Left renal cortex interstitium (tissue), 4 donors: ENCODE data around the gene GAS2. TPM values are rescaled to one million over a fixed set of nuclear protein-coding genes. Genes with fewer than 3 reads are reported as not detected.
A peak's percentile ranks its signal among the peaks of the same experiment; 100 is the strongest.

ENCODE experiments used
- DNase-seq, 4 donors: peaks; one replicate each; pipeline ENCODE4 v3.0.0-alpha.2; 2013; ENCODE audit warnings: low read depth in 4 of 4, low spot score in 2 of 4, missing footprints in 1 of 4
- polyA plus RNA-seq, 4 donors: library from polyadenylated mRNA; unstranded; fragments of 120-200 nt; gene quantifications; one replicate each; pipeline ENCODE4 v1.2.1, GENCODE V29; 2013; ENCODE audit not compliant: insufficient read length in 4 of 4

The GAS2 gene
- polyA plus RNA-seq, 4 donors, result 9.6 to 13.0 (median 11.1) TPM

- no peak for DNase-seq
Observed at GRCh38 chr11:22780952-22781593, 114.7 kb downstream of the GAS2 start.

GRCh38 chr11:22785251-22785650, 118.8 kb downstream of the GAS2 start:
- no peak for DNase-seq

- DNase-seq, result no peak
Observed at GRCh38 chr11:22786475-22786874, 120.1 kb downstream of the GAS2 start.

GRCh38 chr11:22787055-22787454, 120.6 kb downstream of the GAS2 start:
- DNase-seq, result no peak

- DNase-seq, result peak in 2 of 4 donors; percentile 11 to 36
Observed at GRCh38 chr11:22787551-22788162, 121.2 kb downstream of the GAS2 start.

- DNase-seq, result no peak
Observed at GRCh38 chr11:22792497-22792896, 126.1 kb downstream of the GAS2 start.

- DNase-seq, result no peak
Observed at GRCh38 chr11:22795914-22796313, 129.5 kb downstream of the GAS2 start.

GRCh38 chr11:22797047-22797446, 130.6 kb downstream of the GAS2 start:
- DNase-seq, result no peak

GRCh38 chr11:22798901-22799300, 132.5 kb downstream of the GAS2 start:
- no peak for DNase-seq

GRCh38 chr11:22800482-22800881, 134.1 kb downstream of the GAS2 start:
- no peak for DNase-seq

- no peak for DNase-seq
Observed at GRCh38 chr11:22802861-22803260, 136.4 kb downstream of the GAS2 start.

- DNase-seq, result no peak
Observed at GRCh38 chr11:22807391-22807790, 141.0 kb downstream of the GAS2 start.

- no peak for DNase-seq
Observed at GRCh38 chr11:22807855-22808570, 141.6 kb downstream of the GAS2 start.

- no peak for DNase-seq
Observed at GRCh38 chr11:22808571-22809197, 142.3 kb downstream of the GAS2 start.

- DNase-seq, result no peak
Observed at GRCh38 chr11:22809893-22810292, 143.5 kb downstream of the GAS2 start.

GRCh38 chr11:22822203-22822602, 155.8 kb downstream of the GAS2 start:
- DNase-seq, result no peak

- no peak for DNase-seq
Observed at GRCh38 chr11:22828373-22828772, 162.0 kb downstream of the GAS2 start.

- peak; percentile 59 to 83 (median 76) for DNase-seq
Observed at GRCh38 chr11:22829231-22830081, 163.0 kb downstream of the GAS2 start, which contains the start of gene SVIP. Gene SVIP, minus strand, starts transcription at chr11:22829801. Its CDS starts 53 bp downstream, at chr11:22829748.

- no peak for DNase-seq
Observed at GRCh38 chr11:22830082-22830414, 163.6 kb downstream of the GAS2 start.

- no peak for DNase-seq
Observed at GRCh38 chr11:22832315-22833015, 166.1 kb downstream of the GAS2 start.
